ENCODE measurements around the gene DNAL4.

GRCh38 chr22:38733724-38734381 is 60.1 kb downstream of the DNAL4 start:
- TF ChIP-seq CTCF (IDR thresholded peaks at IDR 0.05; ENCODE audit: low read depth, low read length) (no peak), POLR2A (IDR thresholded peaks at IDR 0.05; ENCODE audit: extremely low read depth, insufficient read length) (no peak), MYC (IDR thresholded peaks at IDR 0.05; ENCODE audit: low read depth, low read length) (no peak)

All from NB4 (cell line).